HEK293T (cell line): Measurements from ENCODE around the gene UGT3A2.
"Not testable (repeated sequence)": the region's sequence is repeated elsewhere in the genome, so short reads cannot be mapped to it uniquely, and the experiment has no call there.

Source experiments
- CTCF ChIA-PET: fragments of 350-600 bp; formaldehyde crosslinking; extraction: SDS; loops from one replicate; lab custom pipeline; 2021; ENCODE audit warnings: antibody characterized with exemption, inconsistent platforms; lab: Yijun Ruan, JAX
- POLR2A ChIA-PET: fragments of 350-600 bp; formaldehyde crosslinking; extraction: SDS; loops from one replicate; lab custom pipeline; 2020; ENCODE audit warnings: antibody characterized with exemption, inconsistent platforms; lab: Yijun Ruan, JAX
- DNase-seq: peaks from one replicate; pipeline ENCODE4 v3.0.0; 2012; ENCODE audit warnings: mixed read lengths; ENCODE audit errors: extremely low spot score
- ARNT ChIP-seq: fragments of 450-650 bp; IDR thresholded peaks from 2 replicates; pipeline ENCODE4 v1.6.1; 2017; ENCODE audit warnings: mild to moderate bottlenecking
- BHLHE40 ChIP-seq: fragments of 450-650 bp; IDR thresholded peaks from 2 replicates; pipeline ENCODE4 v1.6.1; 2016; ENCODE audit warnings: mild to moderate bottlenecking, moderate library complexity, borderline replicate concordance
- CTBP1 ChIP-seq: fragments of 450-650 bp; IDR thresholded peaks from 2 replicates; pipeline ENCODE4 v1.6.1; 2016; ENCODE audit warnings: borderline replicate concordance
- ELF4 ChIP-seq: fragments of 450-650 bp; IDR thresholded peaks from 2 replicates; pipeline ENCODE4 v1.6.1; 2017; ENCODE audit warnings: antibody characterized with exemption
- FOXA1 ChIP-seq: fragments of 450-650 bp; IDR thresholded peaks from 2 replicates; pipeline ENCODE4 v1.6.1; 2016; ENCODE audit warnings: mild to moderate bottlenecking
- FOXK2 ChIP-seq: fragments of 450-650 bp; IDR thresholded peaks from 2 replicates; pipeline ENCODE4 v1.6.1; 2016; ENCODE audit warnings: mild to moderate bottlenecking
- FOXM1 ChIP-seq: fragments of 450-650 bp; IDR thresholded peaks from 2 replicates; pipeline ENCODE4 v1.6.1; 2017; ENCODE audit warnings: mild to moderate bottlenecking, borderline replicate concordance
- HDGF ChIP-seq: fragments of 450-650 bp; IDR thresholded peaks from 2 replicates; pipeline ENCODE4 v1.6.1; 2017; ENCODE audit warnings: antibody characterized with exemption, borderline replicate concordance
- L3MBTL2 ChIP-seq: fragments of 450-650 bp; conservative IDR thresholded peaks from 2 replicates; pipeline ENCODE4 v1.6.1; 2016; ENCODE audit warnings: mild to moderate bottlenecking
- LEF1 ChIP-seq: fragments of 450-650 bp; IDR thresholded peaks from 2 replicates; pipeline ENCODE4 v1.6.1; 2017; ENCODE audit warnings: mild to moderate bottlenecking, borderline replicate concordance
- NFRKB ChIP-seq: fragments of 450-650 bp; IDR thresholded peaks from 2 replicates; pipeline ENCODE4 v1.6.1; 2016; ENCODE audit warnings: mild to moderate bottlenecking, moderate library complexity
- PKNOX1 ChIP-seq: fragments of 450-650 bp; IDR thresholded peaks from 2 replicates; pipeline ENCODE4 v1.6.1; 2016
- SP1 ChIP-seq: fragments of 450-650 bp; IDR thresholded peaks from 2 replicates; pipeline ENCODE4 v1.6.1; 2017
- SUZ12 ChIP-seq: fragments of 450-650 bp; IDR thresholded peaks from 2 replicates; pipeline ENCODE4 v1.6.1; 2016; ENCODE audit warnings: mild to moderate bottlenecking
- TARDBP ChIP-seq: fragments of 450-650 bp; IDR thresholded peaks from 2 replicates; pipeline ENCODE4 v1.6.1; 2016
- ZNF384 ChIP-seq: fragments of 450-650 bp; IDR thresholded peaks from 2 replicates; pipeline ENCODE4 v1.6.1; 2016

UGT3A2 gene

DNA sequence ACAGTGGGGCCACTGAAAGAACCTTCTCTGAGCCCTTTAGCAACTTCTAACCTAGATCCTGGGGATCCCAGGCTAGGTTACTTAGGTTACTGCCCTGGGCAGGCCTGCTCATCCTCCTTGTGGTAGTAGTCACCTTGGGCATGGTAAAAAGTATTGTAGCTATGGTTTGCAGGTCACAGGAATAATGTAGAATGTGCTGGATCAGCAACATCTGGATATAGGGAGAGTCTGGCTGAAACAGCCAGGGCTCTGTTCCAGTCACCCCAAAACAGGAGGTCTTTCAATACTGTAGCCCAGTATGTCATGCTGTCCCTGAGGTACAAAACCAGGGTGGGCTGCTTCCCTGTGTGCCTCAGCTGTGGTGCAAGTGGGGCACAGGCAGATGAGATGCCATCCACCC is 33.6 kb downstream of the UGT3A2 start:
- ChIA-PET POLR2A (no interaction called here), CTCF (no interaction called here)
- TF ChIP-seq LEF1 = no peak
- TF ChIP-seq CTBP1 = no peak
- TF ChIP-seq FOXM1 = no peak
- TF ChIP-seq NFRKB = no peak
- no peak for TF ChIP-seq L3MBTL2
- TF ChIP-seq BHLHE40 = no peak
- TF ChIP-seq TARDBP = no peak
- no peak for DNase-seq

- ChIA-PET POLR2A (no interaction called here), CTCF (no interaction called here)
- DNase-seq = no peak
- TF ChIP-seq CTBP1 (no peak), FOXA1 (no peak), ELF4 (no peak), TARDBP (no peak), SP1 (no peak), PKNOX1 (no peak), FOXK2 (no peak), ZNF384 (no peak), HDGF (no peak), LEF1 (no peak), FOXM1 (no peak), L3MBTL2 (no peak), SUZ12 (no peak), BHLHE40 (no peak)
Observed at GRCh38 chr5:36031223-36031622, 35.5 kb downstream of the UGT3A2 start.

DNA sequence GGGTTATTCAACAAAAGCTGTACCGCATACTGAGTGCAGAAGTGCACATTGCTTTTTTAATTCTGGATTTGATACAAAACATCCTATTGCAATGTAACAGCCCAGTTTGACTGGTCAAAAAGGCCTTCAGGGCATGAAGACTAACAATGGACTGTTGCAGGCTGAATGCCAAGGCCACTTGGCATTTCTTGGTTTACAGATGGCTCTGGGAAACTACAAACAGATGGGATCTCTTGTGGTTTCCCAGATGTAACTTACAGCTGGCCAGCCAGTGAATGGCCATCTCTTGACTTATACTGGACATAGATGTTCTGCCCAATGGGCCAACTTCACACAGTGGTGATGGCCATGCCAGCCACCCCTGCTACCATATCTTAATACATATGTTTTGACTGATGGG is 36.8 kb downstream of the UGT3A2 start:
- no peak for TF ChIP-seq CTBP1
- no peak for TF ChIP-seq BHLHE40
- no peak for TF ChIP-seq LEF1
- no peak for TF ChIP-seq PKNOX1
- no peak for TF ChIP-seq ARNT
- TF ChIP-seq L3MBTL2 = no peak
- TF ChIP-seq FOXA1 = no peak
- TF ChIP-seq FOXK2 = no peak
- TF ChIP-seq ZNF384 = no peak
- TF ChIP-seq NFRKB = no peak
- TF ChIP-seq FOXM1 = no peak
- DNase-seq = no peak
- POLR2A ChIA-PET = no interaction called here
- CTCF ChIA-PET = no interaction called here

GRCh38 chr5:36028816-36029465 is 37.7 kb downstream of the UGT3A2 start:
- no peak for DNase-seq
- ChIA-PET POLR2A (no interaction called here), CTCF (no interaction called here)
- no peak for TF ChIP-seq FOXK2
- no peak for TF ChIP-seq ARNT
- no peak for TF ChIP-seq PKNOX1
- no peak for TF ChIP-seq HDGF
- no peak for TF ChIP-seq FOXM1
- TF ChIP-seq TARDBP = no peak
- no peak for TF ChIP-seq SUZ12
- TF ChIP-seq NFRKB = no peak
- no peak for TF ChIP-seq CTBP1
- no peak for TF ChIP-seq LEF1
- no peak for TF ChIP-seq FOXA1
- no peak for TF ChIP-seq L3MBTL2
- TF ChIP-seq ELF4 = no peak
- no peak for TF ChIP-seq SP1
- TF ChIP-seq ZNF384 = no peak
- no peak for TF ChIP-seq BHLHE40

DNA sequence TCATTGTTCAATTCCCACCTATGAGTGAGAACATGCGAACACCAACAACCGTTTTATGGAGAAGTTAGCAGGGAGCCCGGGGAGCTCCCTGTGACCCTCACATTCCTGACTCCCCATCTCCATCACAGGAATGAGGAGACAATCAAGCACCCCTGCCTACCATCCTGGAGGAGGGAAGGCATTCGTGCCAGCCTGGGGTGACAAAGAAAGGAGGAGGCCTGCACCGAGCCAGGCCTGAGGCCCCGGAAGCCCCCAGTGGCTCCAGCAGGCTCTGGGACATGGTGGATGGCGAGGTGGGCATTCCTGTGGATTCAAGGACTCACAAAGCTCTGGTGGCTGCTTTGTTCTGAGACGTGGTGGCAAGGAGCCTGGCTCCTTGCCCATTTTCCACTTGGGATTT is 39.0 kb downstream of the UGT3A2 start:
- no peak for TF ChIP-seq ELF4
- TF ChIP-seq CTBP1 = no peak
- TF ChIP-seq FOXM1 = no peak
- ChIA-PET POLR2A (no interaction called here), CTCF (no interaction called here)
- no peak for DNase-seq

GRCh38 chr5:36026706-36027465 is 39.8 kb downstream of the UGT3A2 start:
- ChIA-PET POLR2A (no interaction called here), CTCF (no interaction called here)
- no peak for DNase-seq
- TF ChIP-seq TARDBP (no peak), FOXK2 (no peak), BHLHE40 (no peak), ARNT (no peak), NFRKB (no peak), SP1 (no peak), ZNF384 (no peak), SUZ12 (no peak), PKNOX1 (no peak), FOXM1 (no peak), L3MBTL2 (no peak), LEF1 (no peak), ELF4 (no peak), CTBP1 (no peak), HDGF (no peak), FOXA1 (no peak)

- CTCF ChIA-PET, DNase-seq, POLR2A ChIA-PET: not testable (repeated sequence)
Observed at GRCh38 chr5:36022246-36022645, 44.4 kb downstream of the UGT3A2 start.

DNA sequence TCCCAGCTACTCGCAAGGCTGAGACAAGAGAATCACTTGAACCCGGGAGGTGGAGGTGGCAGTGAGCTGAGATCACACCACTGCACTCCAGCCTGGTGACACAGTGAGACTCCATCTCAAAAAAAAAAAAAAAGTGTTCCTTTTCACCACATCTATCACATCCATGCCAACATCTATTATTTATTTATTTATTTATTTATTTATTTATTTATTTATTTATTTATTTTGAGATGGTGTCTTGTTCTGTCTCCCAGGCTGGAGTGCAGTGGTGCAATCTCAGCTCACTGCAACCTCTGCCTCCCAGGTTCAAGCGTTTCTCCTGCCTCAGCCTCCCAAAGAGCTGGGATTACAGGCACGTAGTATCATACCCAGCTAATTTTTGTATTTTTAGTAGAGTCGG is 47.1 kb downstream of the UGT3A2 start:
- POLR2A ChIA-PET, DNase-seq, CTCF ChIA-PET: not testable (repeated sequence)
